Activated CD8-positive, alpha-beta T cell treated with anti-CD3 and anti-CD28 coated beads for 36 hours (primary cell): ENCODE measurements around the gene SEPTIN5. TPM values are rescaled to one million over a fixed set of nuclear protein-coding genes. Genes with fewer than 3 reads are reported as not detected.

Source experiments
- ATAC-seq: fragments of 200-7000 bp; cut with Tn5 transposase; one replicate; pipeline ENCODE4 v1.10.0; 2021; ENCODE audit warnings: mild to moderate bottlenecking, moderate library complexity
- CTCF ChIA-PET: fragments of 350-600 bp; sonication (Branson Sonifier 250); formaldehyde crosslinking; loops from one replicate; lab custom pipeline; 2021; ENCODE audit warnings: antibody characterized with exemption; lab: Charles Lee
- POLR2A ChIA-PET: fragments of 350-600 bp; sonication (Branson Sonifier 250); formaldehyde crosslinking; loops from one replicate; lab custom pipeline; 2021; ENCODE audit warnings: antibody characterized with exemption; lab: Charles Lee
- DNase-seq: peaks from one replicate; pipeline ENCODE4 v3.0.0-alpha.2; 2020
- H3K27ac Mint-ChIP-seq: one replicate; pipeline ENCODE4 v1.8.0; 2021; ENCODE audit warnings: mild to moderate bottlenecking, mixed read lengths
- H3K27me3 Mint-ChIP-seq: one replicate; pipeline ENCODE4 v1.8.0; 2021; ENCODE audit warnings: mixed read lengths
- H3K36me3 Mint-ChIP-seq: one replicate; pipeline ENCODE4 v1.8.0; 2021; ENCODE audit warnings: low read depth, mixed read lengths
- H3K4me1 Mint-ChIP-seq: one replicate; pipeline ENCODE4 v1.8.0; 2021; ENCODE audit warnings: low read depth, mixed read lengths
- H3K4me3 Mint-ChIP-seq: one replicate; pipeline ENCODE4 v1.8.0; 2021; ENCODE audit warnings: mild to moderate bottlenecking, moderate library complexity, mixed read lengths
- H3K9me3 Mint-ChIP-seq: one replicate; pipeline ENCODE4 v1.8.0; 2021; ENCODE audit warnings: mixed read lengths
- intact Hi-C: fragments of 100-400 bp; cut with micrococcal nuclease; formaldehyde crosslinking; loops from one replicate; pipeline ENCODE4 v1.10.0; 2022
- total RNA-seq, 2 experiments: library from RNA; stranded (reverse); gene quantifications; one replicate each; pipeline ENCODE4 v1.2.3, GENCODE V29; 2021
- TF ChIP-seq, protein P1 (sequence below): fragments of 200-600 bp; IDR thresholded peaks from one replicate; pipeline ENCODE4 v1.8.0; 2022; ENCODE audit warnings: antibody characterized with exemption, mild to moderate bottlenecking

The SEPTIN5 gene
- total RNA-seq, 2 experiments from 2014 or later, result 1.3 to 1.5 TPM

GRCh38 chr22:19761725-19762567 is 47.6 kb downstream of the SEPTIN5 start:
- TF ChIP-seq, protein P1, sequence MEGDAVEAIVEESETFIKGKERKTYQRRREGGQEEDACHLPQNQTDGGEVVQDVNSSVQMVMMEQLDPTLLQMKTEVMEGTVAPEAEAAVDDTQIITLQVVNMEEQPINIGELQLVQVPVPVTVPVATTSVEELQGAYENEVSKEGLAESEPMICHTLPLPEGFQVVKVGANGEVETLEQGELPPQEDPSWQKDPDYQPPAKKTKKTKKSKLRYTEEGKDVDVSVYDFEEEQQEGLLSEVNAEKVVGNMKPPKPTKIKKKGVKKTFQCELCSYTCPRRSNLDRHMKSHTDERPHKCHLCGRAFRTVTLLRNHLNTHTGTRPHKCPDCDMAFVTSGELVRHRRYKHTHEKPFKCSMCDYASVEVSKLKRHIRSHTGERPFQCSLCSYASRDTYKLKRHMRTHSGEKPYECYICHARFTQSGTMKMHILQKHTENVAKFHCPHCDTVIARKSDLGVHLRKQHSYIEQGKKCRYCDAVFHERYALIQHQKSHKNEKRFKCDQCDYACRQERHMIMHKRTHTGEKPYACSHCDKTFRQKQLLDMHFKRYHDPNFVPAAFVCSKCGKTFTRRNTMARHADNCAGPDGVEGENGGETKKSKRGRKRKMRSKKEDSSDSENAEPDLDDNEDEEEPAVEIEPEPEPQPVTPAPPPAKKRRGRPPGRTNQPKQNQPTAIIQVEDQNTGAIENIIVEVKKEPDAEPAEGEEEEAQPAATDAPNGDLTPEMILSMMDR, result no peak
- intact Hi-C loops, result no loop called here

GRCh38 chr22:19762568-19763457 is 48.5 kb downstream of the SEPTIN5 start:
- H3K4me3 Mint-ChIP-seq, result no peak overlapping the region
- H3K4me1 Mint-ChIP-seq, result peaks cover 22% of the 10 kb centered on the region
- no peaks in the 10 kb centered on the region for H3K36me3 Mint-ChIP-seq
- no peaks in the 10 kb centered on the region for H3K9me3 Mint-ChIP-seq
- POLR2A ChIA-PET, result interaction anchor here (0.6 kb wide), 1 partner anchor 86 kb away, joined by 3 read pairs; no protein-coding TSS in a partner anchor
- intact Hi-C loops, result no loop called here
- DNase-seq, result no peak
- CTCF ChIA-PET, result interaction anchor here (1.4 kb wide), 1 partner anchor 134 kb away, joined by 3 read pairs; no protein-coding TSS in a partner anchor
- ATAC-seq, result no peak
- peaks cover 48% of the 10 kb centered on the region for H3K27me3 Mint-ChIP-seq
- H3K27ac Mint-ChIP-seq, result no peak overlapping the region
- TF ChIP-seq, protein P1, result no peak

More at GRCh38 chr22:19761725-19762567, 47.6 kb downstream of the SEPTIN5 start:
- ChIA-PET CTCF (interaction anchor here (1.4 kb wide), 1 partner anchor 135 kb away, joined by 3 read pairs; no protein-coding TSS in a partner anchor), POLR2A (interaction anchor here (0.6 kb wide), 1 partner anchor 87 kb away, joined by 3 read pairs; no protein-coding TSS in a partner anchor)
- Mint-ChIP-seq H3K9me3 (no peaks in the 10 kb centered on the region), H3K4me3 (peak overlapping the region; percentile 50), H3K4me1 (peaks cover 20% of the 10 kb centered on the region), H3K36me3 (no peaks in the 10 kb centered on the region), H3K27ac (no peak overlapping the region), H3K27me3 (peaks cover 47% of the 10 kb centered on the region)
- no peak for DNase-seq
- ATAC-seq, result no peak

- CTCF ChIA-PET, result interaction anchor here (0.9 to 1.4 kb wide), 4 partner anchors 33 to 147 kb away, joined by 3 to 6 read pairs (median 4); partner anchors contain the start of gene GP1BB
- Mint-ChIP-seq H3K4me3 (no peak overlapping the region), H3K4me1 (peaks cover 24% of the 10 kb centered on the region), H3K36me3 (no peaks in the 10 kb centered on the region), H3K9me3 (no peaks in the 10 kb centered on the region), H3K27me3 (peaks cover 51% of the 10 kb centered on the region), H3K27ac (no peak overlapping the region)
- POLR2A ChIA-PET, result interaction anchor here (1.4 kb wide), 1 partner anchor 13 kb away, joined by 3 read pairs; no protein-coding TSS in a partner anchor
- TF ChIP-seq, protein P1, result no peak
- DNase-seq (no peak), ATAC-seq (no peak)
- intact Hi-C loops, result no loop called here
Observed at GRCh38 chr22:19763458-19764298, 49.4 kb downstream of the SEPTIN5 start.

- Mint-ChIP-seq H3K4me3 (no peak overlapping the region), H3K36me3 (no peaks in the 10 kb centered on the region), H3K27ac (no peak overlapping the region), H3K4me1 (peaks cover 24% of the 10 kb centered on the region), H3K27me3 (peaks cover 52% of the 10 kb centered on the region), H3K9me3 (no peaks in the 10 kb centered on the region)
- ChIA-PET POLR2A (interaction anchor here (1.4 kb wide), 1 partner anchor 13 kb away, joined by 3 read pairs; no protein-coding TSS in a partner anchor), CTCF (interaction anchor here (0.9 to 1.4 kb wide), 3 partner anchors 33 to 146 kb away, joined by 3 to 6 read pairs (median 5); partner anchors contain the start of gene GP1BB)
- TF ChIP-seq, protein P1, result no peak
- ATAC-seq (no peak), DNase-seq (no peak)
- intact Hi-C loops, result no loop called here
Observed at GRCh38 chr22:19764299-19764593, 49.9 kb downstream of the SEPTIN5 start.
